HFFc6 (cell line): ENCODE data around the gene RBMS1. TPM values are rescaled to one million over a fixed set of nuclear protein-coding genes. Genes with fewer than 3 reads are reported as not detected.

ENCODE experiments used
- DNase-seq: peaks from one replicate; pipeline ENCODE4 v3.0.0-alpha.2; 2018
- H3K27ac Mint-ChIP-seq: 2 replicates; pipeline ENCODE4 v1.8.0; 2020; ENCODE audit warnings: mild to moderate bottlenecking, mixed read lengths
- H3K27me3 Mint-ChIP-seq: 2 replicates; pipeline ENCODE4 v1.8.0; 2021; ENCODE audit warnings: mild to moderate bottlenecking, moderate library complexity, mixed read lengths; ENCODE audit not compliant: insufficient read depth
- H3K36me3 Mint-ChIP-seq: 2 replicates; pipeline ENCODE4 v1.8.0; 2021; ENCODE audit warnings: low read depth, mixed read lengths
- H3K4me1 Mint-ChIP-seq: 2 replicates; pipeline ENCODE4 v1.8.0; 2020; ENCODE audit warnings: low read depth, mixed read lengths
- H3K4me3 Mint-ChIP-seq: 2 replicates; pipeline ENCODE4 v1.8.0; 2020; ENCODE audit warnings: mild to moderate bottlenecking, moderate library complexity, mixed read lengths
- H3K9me3 Mint-ChIP-seq: 2 replicates; pipeline ENCODE4 v1.8.0; 2020; ENCODE audit warnings: mild to moderate bottlenecking, mixed read lengths
- total RNA-seq, 6 experiments: library from RNA; stranded (reverse); fragmentation: NEBNext Ultra II Directional; extraction: Animal tissue kit (Norgen Biotek cat#: 25700); gene quantifications; 2 replicates in 1 of 6; 3 replicates in 5 of 6; pipeline ENCODE4 v1.2.3, GENCODE V29; 2021
- TF ChIP-seq, protein P1 (sequence below): fragments of 200-600 bp; sonication (generic); IDR thresholded peaks from 2 replicates; pipeline ENCODE4 v1.5.0; 2021; ENCODE audit warnings: antibody characterized with exemption, mild to moderate bottlenecking

Gene RBMS1
- total RNA-seq, 6 experiments from 2014 or later = 88.7 to 111 (median 96.1) TPM

DNA sequence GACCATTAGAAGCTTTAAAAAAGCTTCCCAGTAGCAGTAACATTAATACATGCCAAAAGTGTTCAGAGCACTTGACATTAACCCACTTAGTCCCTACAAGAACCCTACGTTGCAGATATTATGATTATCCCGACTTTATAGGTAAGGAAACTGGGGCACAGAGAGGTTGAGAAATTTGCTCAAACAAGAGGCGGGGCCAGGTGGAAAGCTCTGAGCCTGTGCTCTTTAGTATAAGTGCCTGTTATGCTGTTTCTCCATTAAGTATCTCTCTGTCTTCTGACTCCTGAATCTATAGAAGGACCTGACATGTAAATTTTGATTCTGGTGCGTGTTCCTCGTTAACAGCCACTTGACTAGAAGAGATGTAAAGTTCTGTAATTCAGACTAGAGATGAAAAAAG, 139.8 kb downstream of the RBMS1 start:
- no peak for DNase-seq
- Mint-ChIP-seq H3K27me3 (peaks cover 2% of the 10 kb centered on the region), H3K9me3 (no peaks in the 10 kb centered on the region), H3K36me3 (peaks cover 37% of the 10 kb centered on the region), H3K4me3 (no peak overlapping the region), H3K27ac (peak overlapping the region; percentile 49), H3K4me1 (peaks cover 97% of the 10 kb centered on the region)
- TF ChIP-seq, protein P1, sequence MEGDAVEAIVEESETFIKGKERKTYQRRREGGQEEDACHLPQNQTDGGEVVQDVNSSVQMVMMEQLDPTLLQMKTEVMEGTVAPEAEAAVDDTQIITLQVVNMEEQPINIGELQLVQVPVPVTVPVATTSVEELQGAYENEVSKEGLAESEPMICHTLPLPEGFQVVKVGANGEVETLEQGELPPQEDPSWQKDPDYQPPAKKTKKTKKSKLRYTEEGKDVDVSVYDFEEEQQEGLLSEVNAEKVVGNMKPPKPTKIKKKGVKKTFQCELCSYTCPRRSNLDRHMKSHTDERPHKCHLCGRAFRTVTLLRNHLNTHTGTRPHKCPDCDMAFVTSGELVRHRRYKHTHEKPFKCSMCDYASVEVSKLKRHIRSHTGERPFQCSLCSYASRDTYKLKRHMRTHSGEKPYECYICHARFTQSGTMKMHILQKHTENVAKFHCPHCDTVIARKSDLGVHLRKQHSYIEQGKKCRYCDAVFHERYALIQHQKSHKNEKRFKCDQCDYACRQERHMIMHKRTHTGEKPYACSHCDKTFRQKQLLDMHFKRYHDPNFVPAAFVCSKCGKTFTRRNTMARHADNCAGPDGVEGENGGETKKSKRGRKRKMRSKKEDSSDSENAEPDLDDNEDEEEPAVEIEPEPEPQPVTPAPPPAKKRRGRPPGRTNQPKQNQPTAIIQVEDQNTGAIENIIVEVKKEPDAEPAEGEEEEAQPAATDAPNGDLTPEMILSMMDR = no peak

DNA sequence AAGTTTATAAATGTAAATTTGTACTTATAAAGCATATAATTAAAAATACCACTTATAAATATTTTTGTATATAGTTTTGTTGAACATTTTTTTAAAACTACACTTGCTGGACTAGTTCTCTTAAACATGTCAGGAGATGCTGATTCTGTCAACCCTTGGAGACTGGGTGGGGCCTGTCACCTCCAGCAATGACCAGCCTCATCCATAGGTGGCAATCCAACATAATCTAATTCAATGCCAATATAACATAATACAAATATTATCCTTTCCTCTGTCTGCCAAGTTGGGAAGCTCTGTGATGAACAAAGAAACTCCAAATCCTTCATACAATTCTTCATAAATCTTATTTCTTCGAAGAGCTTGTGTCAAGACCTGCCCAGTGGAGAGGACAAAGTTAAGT, 140.4 kb downstream of the RBMS1 start:
- TF ChIP-seq, protein P1 = peak; percentile 34
- Mint-ChIP-seq H3K27me3 (peaks cover 2% of the 10 kb centered on the region), H3K9me3 (no peaks in the 10 kb centered on the region), H3K27ac (peak overlapping the region; percentile 49), H3K36me3 (peaks cover 36% of the 10 kb centered on the region), H3K4me1 (peaks cover 97% of the 10 kb centered on the region), H3K4me3 (no peak overlapping the region)
- no peak for DNase-seq

DNA sequence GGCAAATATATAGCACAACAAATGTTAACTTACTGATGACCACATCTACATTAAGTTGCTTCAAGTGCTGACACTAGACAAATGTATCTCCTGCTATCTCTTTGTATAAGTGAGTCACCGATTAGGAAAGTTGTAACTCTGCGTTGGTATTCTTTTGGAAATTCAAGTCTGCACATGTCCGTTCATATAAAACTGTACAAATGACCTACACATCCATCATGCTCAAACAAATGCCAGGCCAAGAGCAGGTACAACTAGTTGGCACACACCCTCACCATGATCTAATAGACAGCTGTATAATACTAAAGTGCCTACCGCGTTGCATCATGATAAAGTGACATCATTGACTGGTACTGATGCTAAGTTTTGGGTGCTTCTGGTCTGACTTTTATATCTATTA, 141.1 kb downstream of the RBMS1 start:
- peaks cover 97% of the 10 kb centered on the region for H3K4me1 Mint-ChIP-seq
- TF ChIP-seq, protein P1 = no peak
- peak overlapping the region; percentile 67 for H3K27ac Mint-ChIP-seq
- H3K27me3 Mint-ChIP-seq = peaks cover 2% of the 10 kb centered on the region
- peaks cover 29% of the 10 kb centered on the region for H3K36me3 Mint-ChIP-seq
- DNase-seq = no peak
- 0 out of 2 replicates have a peak overlapping the region, but pooled peaks have one; percentile 44 for H3K4me3 Mint-ChIP-seq
- H3K9me3 Mint-ChIP-seq = no peaks in the 10 kb centered on the region

DNA sequence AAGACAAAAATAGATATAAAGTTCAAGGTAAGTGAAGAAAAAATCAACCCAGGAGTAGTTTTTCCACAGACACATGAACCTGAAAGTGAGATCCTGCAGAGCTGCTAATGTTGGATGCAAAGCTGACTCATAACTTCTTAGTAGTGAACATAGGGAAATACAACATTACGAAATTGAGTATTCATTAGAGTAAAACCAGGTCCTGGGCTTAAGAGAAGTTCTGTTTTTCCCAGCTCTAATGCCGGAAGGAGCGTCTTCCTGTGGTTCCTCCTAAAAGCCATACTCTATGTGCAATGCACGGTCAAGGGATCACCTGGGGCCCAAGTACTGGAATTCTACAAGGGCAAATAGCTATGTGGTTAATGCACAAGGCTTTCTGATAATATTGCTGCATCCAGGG, 141.7 kb downstream of the RBMS1 start:
- Mint-ChIP-seq H3K27me3 (peaks cover 2% of the 10 kb centered on the region), H3K36me3 (peaks cover 29% of the 10 kb centered on the region), H3K4me1 (peaks cover 97% of the 10 kb centered on the region), H3K4me3 (peak overlapping the region; percentile 44), H3K27ac (peak overlapping the region; percentile 67), H3K9me3 (no peaks in the 10 kb centered on the region)
- TF ChIP-seq, protein P1 = no peak
- peak; percentile 52 for DNase-seq

DNA sequence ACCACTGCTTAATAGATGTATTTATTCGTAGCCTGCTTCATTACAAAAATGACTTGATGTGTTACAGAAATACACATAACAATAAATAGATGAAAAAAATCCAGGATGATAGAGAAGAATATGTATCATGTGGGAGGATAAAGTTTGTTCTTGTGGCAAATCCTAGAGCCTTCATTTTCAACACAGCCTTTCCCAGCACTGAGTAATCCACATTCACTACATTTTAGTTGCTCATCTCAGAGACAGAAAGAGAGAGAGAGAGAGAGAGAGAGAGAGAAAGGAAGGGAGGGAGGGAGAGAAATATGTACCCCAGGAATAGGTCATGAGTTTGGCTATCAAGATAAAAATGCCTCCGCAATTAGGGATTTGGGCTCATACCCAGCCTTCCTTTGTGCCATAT, 144.3 kb downstream of the RBMS1 start:
- Mint-ChIP-seq H3K27ac (peak overlapping the region; percentile 28), H3K9me3 (no peaks in the 10 kb centered on the region), H3K4me3 (no peak overlapping the region), H3K36me3 (peaks cover 20% of the 10 kb centered on the region), H3K27me3 (peaks cover 2% of the 10 kb centered on the region), H3K4me1 (peaks cover 80% of the 10 kb centered on the region)
- TF ChIP-seq, protein P1 = no peak
- peak; percentile 28 for DNase-seq
